ENCODE measurements around the gene TXK. TPM values are rescaled to one million over a fixed set of nuclear protein-coding genes. Genes with fewer than 3 reads are reported as not detected.
A peak's percentile ranks its signal among the peaks of the same experiment; 100 is the strongest.

The TXK gene
- polyA plus RNA-seq, 1 donor = 4.9 TPM

GRCh38 chr4:48064349-48064748, 69.7 kb downstream of the TXK start:
- no CpG with 5 or more reads among the region's 3 CpGs for WGBS (ENCODE audit: insufficient coverage, low lambda C conversion rate)
- Histone ChIP-seq H3K4me3 (ENCODE audit: low read length) (no peak overlapping the region), H3K36me3 (ENCODE audit: control insufficient read depth, insufficient read depth, low read length) (no peaks in the 10 kb centered on the region), H3K4me1 (ENCODE audit: control insufficient read depth, insufficient read depth, low read length) (no peaks in the 10 kb centered on the region), H3K27ac (ENCODE audit: low read length) (no peak overlapping the region), H3K9me3 (ENCODE audit: control insufficient read depth, low read depth, low read length) (no peaks in the 10 kb centered on the region), H3K27me3 (ENCODE audit: control insufficient read depth, insufficient read depth, low read length) (no peaks in the 10 kb centered on the region)
- DNase-seq = no peak

- DNase-seq = no peak
- Histone ChIP-seq H3K4me1 (ENCODE audit: control insufficient read depth, insufficient read depth, low read length) (no peaks in the 10 kb centered on the region), H3K4me3 (ENCODE audit: low read length) (no peak overlapping the region), H3K36me3 (ENCODE audit: control insufficient read depth, insufficient read depth, low read length) (no peaks in the 10 kb centered on the region), H3K27me3 (ENCODE audit: control insufficient read depth, insufficient read depth, low read length) (no peaks in the 10 kb centered on the region), H3K9me3 (ENCODE audit: control insufficient read depth, low read depth, low read length) (no peaks in the 10 kb centered on the region), H3K27ac (ENCODE audit: low read length) (no peak overlapping the region)
- WGBS (ENCODE audit: insufficient coverage, low lambda C conversion rate) = no CpG with 5 or more reads among the region's 5 CpGs
These were observed 75.2 kb downstream of the TXK start for GRCh38 chr4:48058617-48059530.

GRCh38 chr4:48051078-48051477, 83.0 kb downstream of the TXK start:
- no peaks in the 10 kb centered on the region for H3K36me3 ChIP-seq (ENCODE audit: control insufficient read depth, insufficient read depth, low read length)
- WGBS (ENCODE audit: insufficient coverage, low lambda C conversion rate) = no CpG with 5 or more reads among the region's 1 CpG
- no peaks in the 10 kb centered on the region for H3K9me3 ChIP-seq (ENCODE audit: control insufficient read depth, low read depth, low read length)
- no peak for DNase-seq
- no peak overlapping the region for H3K4me3 ChIP-seq (ENCODE audit: low read length)
- no peaks in the 10 kb centered on the region for H3K4me1 ChIP-seq (ENCODE audit: control insufficient read depth, insufficient read depth, low read length)
- no peaks in the 10 kb centered on the region for H3K27me3 ChIP-seq (ENCODE audit: control insufficient read depth, insufficient read depth, low read length)
- H3K27ac ChIP-seq (ENCODE audit: low read length) = no peak overlapping the region

- WGBS (ENCODE audit: insufficient coverage, low lambda C conversion rate) = 100% methylated on average over 1 of the region's 8 CpGs
- H3K27me3 ChIP-seq (ENCODE audit: control insufficient read depth, insufficient read depth, low read length) = no peaks in the 10 kb centered on the region
- H3K4me3 ChIP-seq (ENCODE audit: low read length) = no peak overlapping the region
These were observed 84.6 kb downstream of the TXK start for GRCh38 chr4:48049483-48049882.

GRCh38 chr4:48047896-48048295, 86.2 kb downstream of the TXK start:
- H3K4me3 ChIP-seq (ENCODE audit: low read length) = no peak overlapping the region
- peak in 1 of 2 donors; percentile 29 for DNase-seq
- WGBS (ENCODE audit: insufficient coverage, low lambda C conversion rate) = no CpG with 5 or more reads among the region's 1 CpG

More at GRCh38 chr4:48049483-48049882, 84.6 kb downstream of the TXK start:
- Histone ChIP-seq H3K4me1 (ENCODE audit: control insufficient read depth, insufficient read depth, low read length) (no peaks in the 10 kb centered on the region), H3K36me3 (ENCODE audit: control insufficient read depth, insufficient read depth, low read length) (no peaks in the 10 kb centered on the region), H3K27ac (ENCODE audit: low read length) (no peak overlapping the region), H3K9me3 (ENCODE audit: control insufficient read depth, low read depth, low read length) (no peaks in the 10 kb centered on the region)
- no peak for DNase-seq

GRCh38 chr4:48047421-48047844, 86.6 kb downstream of the TXK start:
- Histone ChIP-seq H3K4me1 (ENCODE audit: control insufficient read depth, insufficient read depth, low read length) (peaks cover 7% of the 10 kb centered on the region), H3K4me3 (ENCODE audit: low read length) (no peak overlapping the region), H3K9me3 (ENCODE audit: control insufficient read depth, low read depth, low read length) (no peaks in the 10 kb centered on the region), H3K36me3 (ENCODE audit: control insufficient read depth, insufficient read depth, low read length) (no peaks in the 10 kb centered on the region), H3K27me3 (ENCODE audit: control insufficient read depth, insufficient read depth, low read length) (no peaks in the 10 kb centered on the region), H3K27ac (ENCODE audit: low read length) (no peak overlapping the region)
- WGBS (ENCODE audit: insufficient coverage, low lambda C conversion rate) = 100% methylated on average over 1 of the region's 3 CpGs
- no peak for DNase-seq

More at GRCh38 chr4:48047896-48048295, 86.2 kb downstream of the TXK start:
- no peaks in the 10 kb centered on the region for H3K27me3 ChIP-seq (ENCODE audit: control insufficient read depth, insufficient read depth, low read length)
- no peaks in the 10 kb centered on the region for H3K9me3 ChIP-seq (ENCODE audit: control insufficient read depth, low read depth, low read length)
- no peak overlapping the region for H3K27ac ChIP-seq (ENCODE audit: low read length)
- H3K36me3 ChIP-seq (ENCODE audit: control insufficient read depth, insufficient read depth, low read length) = no peaks in the 10 kb centered on the region
- peaks cover 2% of the 10 kb centered on the region for H3K4me1 ChIP-seq (ENCODE audit: control insufficient read depth, insufficient read depth, low read length)

GRCh38 chr4:48046059-48046458, 88.0 kb downstream of the TXK start:
- no peaks in the 10 kb centered on the region for H3K27me3 ChIP-seq (ENCODE audit: control insufficient read depth, insufficient read depth, low read length)
- H3K4me1 ChIP-seq (ENCODE audit: control insufficient read depth, insufficient read depth, low read length) = peaks cover 10% of the 10 kb centered on the region
- H3K9me3 ChIP-seq (ENCODE audit: control insufficient read depth, low read depth, low read length) = no peaks in the 10 kb centered on the region
- no peak overlapping the region for H3K4me3 ChIP-seq (ENCODE audit: low read length)
- WGBS (ENCODE audit: insufficient coverage, low lambda C conversion rate) = 40% methylated on average over 2 of the region's 3 CpGs
- H3K36me3 ChIP-seq (ENCODE audit: control insufficient read depth, insufficient read depth, low read length) = no peaks in the 10 kb centered on the region
- no peak for DNase-seq
- H3K27ac ChIP-seq (ENCODE audit: low read length) = no peak overlapping the region

GRCh38 chr4:48044298-48044697, 89.8 kb downstream of the TXK start:
- H3K9me3 ChIP-seq (ENCODE audit: control insufficient read depth, low read depth, low read length) = no peaks in the 10 kb centered on the region
- no peaks in the 10 kb centered on the region for H3K27me3 ChIP-seq (ENCODE audit: control insufficient read depth, insufficient read depth, low read length)
- H3K27ac ChIP-seq (ENCODE audit: low read length) = no peak overlapping the region
- no peak for DNase-seq
- no peaks in the 10 kb centered on the region for H3K36me3 ChIP-seq (ENCODE audit: control insufficient read depth, insufficient read depth, low read length)
- H3K4me1 ChIP-seq (ENCODE audit: control insufficient read depth, insufficient read depth, low read length) = peaks cover 10% of the 10 kb centered on the region
- no peak overlapping the region for H3K4me3 ChIP-seq (ENCODE audit: low read length)
- 83% methylated on average over 1 of the region's 2 CpGs for WGBS (ENCODE audit: insufficient coverage, low lambda C conversion rate)

GRCh38 chr4:48043504-48043903, 90.5 kb downstream of the TXK start:
- Histone ChIP-seq H3K27ac (ENCODE audit: low read length) (no peak overlapping the region), H3K36me3 (ENCODE audit: control insufficient read depth, insufficient read depth, low read length) (no peaks in the 10 kb centered on the region), H3K27me3 (ENCODE audit: control insufficient read depth, insufficient read depth, low read length) (no peaks in the 10 kb centered on the region), H3K9me3 (ENCODE audit: control insufficient read depth, low read depth, low read length) (no peaks in the 10 kb centered on the region), H3K4me1 (ENCODE audit: control insufficient read depth, insufficient read depth, low read length) (peaks cover 10% of the 10 kb centered on the region), H3K4me3 (ENCODE audit: low read length) (no peak overlapping the region)
- WGBS (ENCODE audit: insufficient coverage, low lambda C conversion rate) = no CpG with 5 or more reads among the region's 2 CpGs
- DNase-seq = no peak

- WGBS (ENCODE audit: insufficient coverage, low lambda C conversion rate) = no CpG with 5 or more reads among the region's 3 CpGs
- H3K9me3 ChIP-seq (ENCODE audit: control insufficient read depth, low read depth, low read length) = no peaks in the 10 kb centered on the region
- no peak overlapping the region for H3K27ac ChIP-seq (ENCODE audit: low read length)
These were observed 91.0 kb downstream of the TXK start for GRCh38 chr4:48042979-48043461.

More at GRCh38 chr4:48042979-48043461, 91.0 kb downstream of the TXK start:
- no peaks in the 10 kb centered on the region for H3K36me3 ChIP-seq (ENCODE audit: control insufficient read depth, insufficient read depth, low read length)
- no peaks in the 10 kb centered on the region for H3K27me3 ChIP-seq (ENCODE audit: control insufficient read depth, insufficient read depth, low read length)
- no peak overlapping the region for H3K4me3 ChIP-seq (ENCODE audit: low read length)
- peaks cover 10% of the 10 kb centered on the region for H3K4me1 ChIP-seq (ENCODE audit: control insufficient read depth, insufficient read depth, low read length)
- peak in 1 of 2 donors; percentile 62 for DNase-seq
